GM18873 (cell line): ENCODE measurements around the gene SH3BP5L.
A peak's percentile ranks its signal among the peaks of the same experiment; 100 is the strongest.

Source experiments
- ATAC-seq: cut with Tn5 transposase; IDR thresholded peaks from one replicate; pipeline ENCODE4 v1.9.1; 2021; ENCODE audit warnings: mild to moderate bottlenecking, moderate library complexity, moderate number of reproducible peaks; ENCODE audit not compliant: unreplicated experiment, low FRiP score

Gene SH3BP5L

DNA sequence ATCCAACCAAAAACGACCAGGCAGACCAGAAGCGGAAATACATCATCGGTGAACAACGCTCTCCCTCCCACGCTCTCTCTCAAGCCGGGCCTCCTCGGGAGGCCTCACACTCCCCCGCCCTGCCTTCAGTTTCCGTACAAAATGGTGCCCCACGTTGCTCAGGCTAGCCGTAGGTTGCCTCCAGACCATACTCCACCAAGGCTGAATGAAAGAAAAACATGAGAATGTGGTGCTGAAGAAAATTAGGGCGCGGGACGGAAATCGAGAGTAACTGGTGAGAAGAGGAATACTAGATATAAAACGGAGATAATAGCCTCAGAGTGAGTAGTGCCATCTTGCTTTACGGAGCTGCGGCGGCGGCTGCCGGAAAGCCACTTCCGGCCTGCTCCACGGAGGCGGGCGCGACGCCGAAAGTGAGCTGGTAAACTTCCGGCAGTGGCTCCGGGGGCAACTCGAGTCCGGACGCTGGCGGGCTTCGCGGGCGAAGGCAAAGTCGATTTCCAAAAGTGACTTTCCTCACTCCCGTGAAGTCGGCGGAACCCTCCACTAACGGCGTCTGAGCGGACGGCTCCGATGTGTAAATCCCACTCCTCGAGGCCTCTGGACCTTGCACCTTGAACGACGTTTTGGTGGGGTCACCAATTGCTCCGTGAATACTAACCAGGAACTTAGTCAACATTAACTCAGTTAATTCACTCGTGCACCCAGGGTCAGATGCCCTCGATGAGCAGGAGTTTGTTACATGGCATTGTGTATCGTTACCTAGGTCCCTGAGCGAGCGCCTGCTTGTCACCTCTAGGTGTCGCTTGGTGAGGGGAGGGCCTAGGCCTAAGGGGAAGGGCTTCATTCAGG lies at the start of gene SH3BP5L:
Gene SH3BP5L, minus strand, starts transcription at position 7 of the 852 bp plus-strand sequence. CDS start 980 bp downstream, outside the sequence.
- ATAC-seq, result peak; percentile 90

DNA sequence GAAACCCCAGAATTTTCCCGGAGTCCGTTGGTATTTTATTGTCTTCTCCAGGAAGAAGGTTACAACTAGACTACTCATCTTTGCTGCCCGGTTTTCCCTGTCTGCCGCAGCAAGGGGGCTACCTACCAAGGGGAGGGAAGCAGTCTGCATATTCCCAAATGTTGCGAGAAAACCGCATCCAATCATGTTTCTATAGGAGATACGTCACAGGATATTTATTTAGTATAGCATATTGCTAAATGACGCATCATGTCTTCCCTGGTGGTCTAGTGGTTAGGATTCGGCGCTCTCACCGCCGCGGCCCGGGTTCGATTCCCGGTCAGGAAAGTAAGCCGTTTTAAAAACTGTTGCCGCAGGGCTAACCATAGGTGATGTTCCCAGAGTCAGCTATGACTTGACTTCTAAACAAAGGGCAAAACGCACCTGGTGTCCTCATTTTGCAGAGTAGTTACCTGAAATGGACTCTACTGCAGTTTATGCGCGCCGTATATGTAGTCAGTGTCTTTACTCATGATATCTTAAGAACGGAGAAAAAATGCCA lies 48.3 kb upstream of the SH3BP5L start:
- ATAC-seq, result peak; percentile 53

DNA sequence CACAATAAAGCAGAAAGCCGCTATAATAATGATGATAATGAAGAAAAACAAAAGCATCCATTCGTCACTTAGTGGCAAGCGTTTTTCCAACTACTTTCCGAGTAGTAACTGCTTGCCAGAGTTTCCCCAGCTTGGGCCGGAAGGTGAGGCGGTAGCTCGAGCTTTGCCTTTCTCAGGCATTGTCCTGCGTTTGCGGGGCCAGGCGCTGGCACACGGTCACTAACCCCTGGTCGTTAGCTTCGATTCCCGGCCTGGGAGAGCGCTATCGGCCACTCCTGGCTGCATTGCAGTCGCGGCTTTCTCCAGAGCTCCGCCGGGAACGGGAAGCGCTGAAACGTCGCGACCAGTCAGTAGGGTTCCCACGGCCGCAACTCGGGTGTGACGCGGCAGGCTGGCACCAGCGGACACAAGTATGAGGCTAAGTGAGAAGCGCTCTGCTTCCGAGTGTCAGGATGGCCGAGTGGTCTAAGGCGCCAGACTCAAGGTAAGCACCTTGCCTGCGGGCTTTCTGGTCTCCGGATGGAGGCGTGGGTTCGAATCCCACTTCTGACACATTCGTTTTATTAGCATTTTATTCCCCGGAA lies 47.8 kb upstream of the SH3BP5L start:
- ATAC-seq, result peak; percentile 74

DNA sequence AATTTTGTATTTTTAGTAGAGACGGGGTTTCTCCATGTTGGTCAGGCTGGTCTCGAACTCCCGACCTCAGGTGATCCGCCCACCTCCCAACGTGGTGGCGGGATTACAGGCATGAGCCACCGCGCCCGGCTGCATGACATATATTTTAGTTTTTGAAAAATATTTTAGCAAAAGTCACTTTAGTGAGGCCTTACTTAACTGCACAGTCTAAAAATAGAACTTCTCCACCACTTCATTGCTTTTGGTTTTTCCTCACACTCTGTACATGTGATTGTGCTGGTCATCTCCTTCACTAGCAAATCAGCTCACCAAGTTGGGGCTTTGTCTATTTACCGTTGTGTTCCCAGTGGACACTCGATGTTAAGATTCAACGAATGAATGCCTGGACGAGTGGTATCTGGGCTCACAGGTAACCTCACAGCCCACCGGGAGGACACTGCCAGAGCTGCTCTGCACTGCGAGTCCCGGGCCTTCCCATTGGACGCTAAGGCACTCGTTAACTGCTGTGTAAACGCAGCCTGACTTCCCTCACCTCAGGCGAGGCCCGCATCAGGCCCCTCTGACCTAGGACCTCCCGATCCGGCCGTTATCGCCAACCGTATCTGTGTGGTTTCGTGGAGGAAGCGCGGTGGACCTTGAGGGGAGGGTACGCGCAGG lies 47.2 kb upstream of the SH3BP5L start:
- peak; percentile 30 for ATAC-seq

DNA sequence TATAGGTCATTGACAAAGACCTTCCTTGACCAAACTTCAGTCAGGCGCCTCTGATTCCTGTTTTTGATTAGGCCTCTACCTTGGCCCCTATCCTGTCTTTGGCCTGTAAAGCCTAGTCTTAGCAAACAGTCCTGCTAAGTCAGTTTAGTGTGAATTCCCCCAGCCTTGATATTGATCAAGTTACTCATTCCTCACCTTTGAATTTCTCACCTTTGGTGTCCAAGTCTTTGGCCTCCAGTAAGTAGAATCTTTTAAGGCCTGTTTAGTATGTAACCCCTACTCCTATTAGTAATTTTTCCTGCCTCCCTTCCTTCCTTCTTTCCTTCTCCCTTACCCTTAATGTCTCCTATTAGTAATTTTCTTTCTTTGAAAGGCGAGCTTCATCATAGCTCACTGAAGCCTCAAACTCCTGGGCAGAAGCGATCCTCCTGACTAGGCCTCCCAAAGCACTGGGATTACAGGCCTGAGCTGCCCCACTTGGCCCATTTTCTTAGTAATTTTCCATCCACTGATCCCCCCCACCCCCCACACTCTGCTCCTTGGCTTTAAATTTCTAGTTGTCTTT lies 46.2 kb upstream of the SH3BP5L start:
- ATAC-seq, result no peak

DNA sequence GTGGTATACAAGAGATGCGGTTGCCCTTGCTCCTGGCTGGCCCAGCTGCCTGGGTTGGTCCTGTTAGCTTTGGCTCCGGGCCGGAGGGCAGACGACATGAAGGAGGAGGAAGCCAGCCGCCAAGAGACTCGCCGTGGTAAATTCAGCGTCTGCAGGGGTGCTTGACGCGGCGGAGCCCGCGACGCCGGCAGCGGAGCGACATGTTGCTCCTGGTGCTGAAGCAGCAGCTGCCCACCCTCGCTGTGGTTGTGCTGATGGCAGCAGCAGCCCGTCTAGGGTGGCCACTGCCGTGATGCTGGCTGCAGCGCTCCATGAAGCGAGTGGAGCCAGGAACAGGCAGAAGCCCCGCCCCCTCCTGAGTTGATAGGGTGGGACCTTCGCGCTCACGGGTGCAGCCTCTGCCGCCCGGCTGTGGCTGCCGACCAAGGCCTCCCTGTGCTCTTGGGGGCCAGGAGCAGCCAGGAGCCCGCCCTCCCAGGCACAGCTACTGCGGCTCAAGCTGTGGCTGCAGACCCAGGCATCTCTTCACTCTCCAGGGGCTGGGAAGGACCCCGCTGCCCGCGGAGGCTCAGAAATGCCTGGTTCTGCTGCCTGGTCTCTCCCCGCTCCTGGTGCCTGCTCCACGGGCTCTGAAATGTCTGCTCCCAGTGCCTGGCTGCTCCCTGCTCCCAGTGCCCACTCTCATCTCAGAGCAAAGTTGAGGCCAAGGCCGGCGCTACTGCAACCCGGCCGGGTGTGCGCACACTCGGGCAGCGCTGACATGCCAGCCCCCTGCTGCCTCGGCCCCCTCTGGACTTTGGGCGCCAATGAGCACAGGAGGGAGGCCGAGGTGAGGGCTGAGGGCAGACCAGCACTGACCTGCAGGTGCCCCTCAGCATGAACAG lies 37.5 kb upstream of the SH3BP5L start:
- ATAC-seq, result peak; percentile 68

DNA sequence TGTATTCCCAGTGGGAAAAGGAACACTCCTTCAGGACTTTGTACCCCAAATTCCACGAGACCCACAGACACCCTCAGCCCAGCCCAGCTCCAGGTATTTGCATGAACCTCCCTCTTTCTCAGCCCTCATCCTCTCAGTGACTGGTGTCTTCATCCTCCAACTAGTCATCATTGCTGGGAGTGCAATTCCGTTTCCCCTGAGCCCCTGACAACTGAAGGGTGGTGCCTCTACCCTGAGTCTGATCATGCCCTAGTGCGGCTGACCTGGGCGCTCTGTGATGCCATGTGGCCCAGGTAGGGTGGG lies 36.9 kb upstream of the SH3BP5L start:
- peak; percentile 1 for ATAC-seq

DNA sequence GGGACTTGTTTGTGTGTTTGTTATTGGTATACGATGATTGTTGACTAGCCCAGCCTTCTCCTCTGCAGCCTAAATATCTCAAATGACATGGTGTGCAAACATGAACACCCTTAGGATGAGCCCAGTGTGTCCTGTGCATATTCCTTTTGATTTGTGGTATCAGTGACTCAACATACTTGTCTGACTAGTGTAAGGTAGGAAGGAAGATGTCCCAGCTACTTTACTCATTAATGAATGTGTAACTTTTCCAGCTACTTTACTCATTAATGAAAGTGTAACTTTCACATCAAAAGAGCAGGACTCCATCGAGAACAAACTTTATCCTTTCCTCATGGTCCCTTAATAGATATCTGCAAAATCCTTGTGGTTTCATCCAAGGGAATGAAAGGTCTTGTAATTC lies 35.9 kb upstream of the SH3BP5L start:
- no peak for ATAC-seq

DNA sequence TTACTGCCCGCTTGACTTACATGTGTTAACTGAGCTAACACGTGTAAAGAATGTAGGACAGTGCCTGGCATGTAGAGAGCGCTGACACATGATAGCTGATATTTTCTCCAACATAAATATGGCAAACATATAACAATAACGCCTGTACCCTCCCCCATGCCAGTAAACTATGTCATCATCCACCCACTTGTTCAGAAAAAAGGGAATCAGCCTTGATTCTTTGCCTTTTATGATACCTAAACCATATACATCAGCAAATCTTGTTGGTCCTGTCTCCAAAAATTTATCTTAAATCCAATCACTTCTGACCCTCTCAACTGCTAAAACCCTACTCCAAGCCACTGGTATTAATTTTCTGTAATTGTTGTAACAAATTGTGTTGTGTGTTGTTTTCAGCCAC lies 34.3 kb upstream of the SH3BP5L start:
- ATAC-seq, result no peak

DNA sequence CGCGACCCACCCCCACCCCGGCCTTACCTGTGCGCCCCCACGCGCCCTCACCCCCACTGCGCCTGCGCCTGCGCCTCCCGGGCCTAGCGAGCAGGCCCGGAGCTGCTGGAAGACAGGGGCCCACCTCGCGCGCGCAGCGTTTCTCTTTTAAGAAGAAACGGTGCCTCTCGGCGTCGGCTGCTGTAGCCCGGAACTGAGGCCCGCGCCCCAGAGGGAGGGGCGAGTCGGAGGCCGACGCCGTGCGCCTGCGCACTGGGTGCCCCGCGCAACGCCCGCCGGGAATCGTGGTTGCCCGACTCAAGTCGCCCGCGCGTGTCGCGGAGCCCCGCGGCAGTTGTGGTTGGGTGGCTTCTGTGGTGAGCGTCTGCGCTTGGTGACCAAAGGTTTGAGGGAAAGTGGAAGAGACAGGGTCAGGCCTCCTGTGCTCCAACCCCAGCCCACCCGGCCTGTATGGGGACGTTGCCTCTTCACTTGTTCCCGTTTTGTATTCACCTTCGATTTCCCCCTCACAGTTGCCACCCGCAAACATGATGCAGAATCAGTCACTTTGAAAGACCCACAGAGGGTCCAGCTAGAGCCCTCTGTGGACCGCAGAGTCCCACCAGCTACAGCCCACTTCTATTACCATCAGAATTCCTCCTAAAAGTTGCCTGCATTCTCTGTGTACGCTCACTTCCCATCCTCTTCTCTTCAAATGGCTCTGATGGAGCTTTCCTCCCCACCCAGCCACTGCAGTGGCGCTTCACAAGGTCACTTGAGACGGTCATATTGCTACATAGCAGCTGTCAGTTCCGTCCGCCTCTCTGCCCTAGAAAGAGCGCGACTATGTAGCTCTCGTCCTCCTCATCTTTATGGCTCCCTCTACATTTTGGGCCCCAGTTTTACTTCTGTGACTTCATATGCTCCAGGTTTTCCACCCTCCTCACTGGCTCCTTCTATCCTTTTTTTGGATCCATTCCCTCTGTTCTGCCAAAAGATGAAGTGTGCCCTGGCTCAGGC lies 33.5 kb upstream of the SH3BP5L start, which contains the start of gene ZNF692:
Gene ZNF692, minus strand, starts transcription at position 195 of the 999 bp plus-strand sequence. CDS start 776 bp downstream, outside the sequence.
- peak; percentile 66 for ATAC-seq

DNA sequence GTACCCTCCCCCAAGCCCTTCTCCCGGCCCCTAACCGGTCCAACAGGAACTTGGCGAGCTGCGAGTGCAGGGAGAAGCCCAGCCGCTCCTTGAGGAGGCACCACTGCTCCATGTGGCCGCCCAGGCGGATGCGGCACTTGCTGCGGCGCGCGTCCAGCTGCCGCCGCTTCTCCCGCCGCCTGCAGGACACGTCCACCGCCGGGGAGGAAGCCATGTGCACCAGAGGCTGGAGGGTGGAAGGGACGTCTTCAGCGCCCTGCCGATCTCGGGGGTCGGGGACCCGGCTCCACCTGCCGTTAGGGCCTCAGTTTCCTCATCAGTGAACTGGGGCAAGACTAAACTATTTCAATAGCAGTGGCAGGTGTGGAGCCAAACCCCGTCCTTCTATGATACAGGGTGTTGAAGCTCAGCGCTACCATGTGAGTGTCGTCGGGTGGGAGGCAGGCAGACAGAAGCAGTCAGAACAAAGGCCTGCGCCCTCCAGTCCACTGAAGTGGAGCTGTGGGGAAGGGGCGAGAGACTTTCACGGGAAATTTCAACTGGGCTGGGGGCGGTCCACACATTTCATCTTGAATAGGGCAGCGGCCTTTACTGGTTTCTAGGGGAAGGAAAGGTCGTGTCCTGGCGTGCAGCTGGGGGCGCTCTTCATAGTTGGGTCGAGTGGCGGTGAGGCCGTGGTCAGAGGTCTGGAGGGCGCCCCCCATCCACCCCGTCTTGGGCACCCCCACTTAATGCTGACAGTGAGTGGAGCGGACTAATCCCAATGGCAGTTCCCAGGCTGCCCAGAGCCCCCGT lies 32.6 kb upstream of the SH3BP5L start:
- ATAC-seq, result peak; percentile 15

DNA sequence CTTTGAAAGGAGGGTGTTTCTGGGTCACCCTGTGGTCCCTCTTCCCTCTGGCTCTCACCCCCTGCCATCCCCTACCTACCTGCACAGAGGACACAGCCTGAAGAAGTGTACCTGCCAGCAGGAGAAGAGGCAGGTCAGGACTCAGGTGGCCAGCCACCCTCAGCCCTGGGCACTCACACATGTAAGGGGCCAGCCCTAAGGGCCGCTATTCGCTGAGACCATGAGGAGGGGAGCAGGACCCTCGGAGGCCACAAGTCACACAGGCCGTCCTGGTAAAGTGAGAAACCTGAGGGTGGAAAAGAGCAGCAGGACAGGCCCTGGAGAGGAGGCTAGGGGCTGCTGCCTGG lies 32.0 kb upstream of the SH3BP5L start:
- peak; percentile 4 for ATAC-seq

DNA sequence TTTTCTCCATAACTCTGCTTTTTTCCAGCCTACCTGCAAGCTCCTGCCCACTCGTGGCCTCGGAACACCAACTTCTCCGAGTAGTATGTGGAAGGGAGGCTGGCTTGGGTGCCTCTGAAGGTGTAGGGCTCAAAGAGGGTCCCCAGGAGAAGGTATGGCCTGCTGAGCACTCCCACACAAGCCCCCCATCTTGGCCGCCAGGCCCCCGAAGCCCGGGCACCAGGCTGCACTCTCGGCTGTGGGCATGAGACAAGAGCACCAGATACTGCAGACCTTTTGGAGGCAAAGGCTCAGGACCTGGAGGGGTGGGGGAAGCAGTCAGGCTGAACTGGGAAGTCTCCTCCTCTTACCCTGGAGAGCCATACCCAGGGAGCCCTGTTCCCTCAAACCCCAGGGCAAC lies 31.5 kb upstream of the SH3BP5L start:
- ATAC-seq, result no peak

DNA sequence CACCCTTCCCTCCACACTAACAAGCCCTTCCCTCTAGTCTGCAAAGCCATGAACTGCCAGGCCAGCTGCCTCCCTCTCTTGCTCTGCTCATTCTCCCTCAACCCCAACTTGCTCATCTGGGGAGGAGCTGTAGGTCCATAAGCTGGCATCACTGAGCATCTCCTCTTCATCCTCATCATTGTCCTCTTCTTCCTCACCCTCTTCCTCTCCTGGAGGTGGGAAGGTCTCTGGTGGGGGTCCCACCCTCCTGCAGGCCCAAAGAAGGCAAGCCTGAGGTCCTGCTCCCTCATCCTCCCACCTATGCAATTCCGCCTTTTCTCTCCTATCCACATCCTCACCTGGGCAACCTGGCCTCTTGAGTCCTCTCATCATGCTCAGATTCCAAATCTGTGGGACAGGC lies 30.5 kb upstream of the SH3BP5L start:
- ATAC-seq, result no peak

DNA sequence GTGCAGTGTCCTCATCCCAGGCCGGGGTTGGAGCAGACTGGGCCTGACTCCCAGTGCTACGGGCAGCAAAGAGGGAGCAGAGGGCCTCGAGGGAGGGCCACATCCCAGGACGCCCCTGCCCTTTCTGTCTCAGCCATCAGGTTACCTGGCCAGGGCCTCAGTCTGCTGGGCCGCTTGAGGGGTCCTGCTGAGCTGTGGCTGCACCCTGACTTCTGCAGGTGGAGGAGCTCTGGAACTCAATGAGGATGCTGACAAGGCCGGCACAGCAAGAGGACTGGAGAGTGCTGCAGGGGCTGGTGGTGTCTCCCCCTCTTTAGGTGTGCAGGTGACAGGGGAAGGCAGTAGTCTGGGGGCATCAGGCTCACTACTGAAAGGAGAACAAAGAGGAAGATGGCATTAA lies 29.9 kb upstream of the SH3BP5L start:
- ATAC-seq, result no peak

DNA sequence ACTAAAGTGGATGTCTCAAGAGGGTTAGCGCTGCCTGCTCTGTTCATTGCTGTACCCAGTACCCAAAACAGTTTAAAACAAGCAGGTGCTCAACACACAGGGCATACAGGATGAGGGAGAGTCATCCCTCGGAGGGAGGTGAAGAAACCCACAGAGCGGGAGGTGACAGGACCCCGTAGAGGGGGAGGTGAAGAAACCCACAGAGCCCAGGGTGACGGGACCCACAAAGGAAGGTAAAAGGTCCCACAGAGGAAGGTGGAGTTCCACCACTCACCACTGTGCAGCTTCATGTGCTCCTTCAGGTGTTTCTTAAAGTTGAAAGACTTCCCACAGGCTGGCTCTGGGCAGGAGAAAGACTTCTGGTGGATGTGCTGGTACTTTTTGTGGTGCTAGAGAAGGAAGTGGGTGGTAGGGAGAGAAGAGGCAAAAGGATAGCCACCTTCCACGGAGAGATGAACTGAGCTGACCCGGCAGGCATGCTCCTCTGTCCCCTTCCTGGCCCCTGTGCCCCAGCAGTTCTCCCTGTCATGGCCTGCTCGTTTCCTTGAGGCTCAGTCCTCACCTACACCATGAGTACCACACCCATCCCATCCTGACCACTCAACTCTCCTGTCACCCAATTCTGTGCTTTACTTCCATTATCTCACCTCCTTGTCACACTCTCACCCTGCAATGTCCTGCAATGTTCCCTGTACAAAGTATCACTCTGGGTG lies 28.1 kb upstream of the SH3BP5L start:
- no peak for ATAC-seq
